SK-N-SH (cell line): ENCODE data around the gene TBX1. TPM values are rescaled to one million over a fixed set of nuclear protein-coding genes. Genes with fewer than 3 reads are reported as not detected.

Experiments used
- CTCF ChIA-PET: fragments of 300-600, 350-600 bp; formaldehyde crosslinking; extraction: SDS; loops from one replicate; lab custom pipeline; 2021; lab: Yijun Ruan, JAX
- POLR2A ChIA-PET: fragments of 350-600 bp; sonication (Branson Sonifier 250); formaldehyde crosslinking; extraction: SDS; loops from one replicate; lab custom pipeline; 2020; ENCODE audit warnings: antibody characterized with exemption, inconsistent platforms; lab: Yijun Ruan, JAX
- DNase-seq: peaks from one replicate; pipeline ENCODE4 v3.0.0; 2012
- H2AFZ ChIP-seq: fragments of 200-600 bp; sonication (generic); 2 replicates; pipeline ENCODE4 v1.8.1; 2016; ENCODE audit warnings: antibody characterized with exemption, mild to moderate bottlenecking, low read depth
- H3F3A ChIP-seq: fragments of 200-600 bp; sonication (generic); replicated peaks from 2 replicates; pipeline ENCODE3; 2016; ENCODE audit warnings: antibody characterized with exemption, mild to moderate bottlenecking; ENCODE audit not compliant: insufficient read depth
- H3K27ac ChIP-seq, 2 experiments: fragments of 200-500 bp in 1 of 2; fragments of 200-600 bp in 1 of 2; sonication (Bioruptor generic) in 1 of 2; sonication (generic), shearing (Covaris generic) in 1 of 2; 2 replicates each; pipeline versions ENCODE4 v1.5.1 to v1.6.1; 2014 to 2016; ENCODE audit warnings: low read depth in 2 of 2, inconsistent platforms in 1 of 2, low read length in 1 of 2, mild to moderate bottlenecking in 1 of 2, mixed read lengths in 1 of 2
- H3K27me3 ChIP-seq: fragments of 200-600 bp; sonication (generic), shearing (Covaris generic); 2 replicates; pipeline ENCODE4 v1.6.1; 2016; ENCODE audit warnings: mixed run types; ENCODE audit not compliant: insufficient read depth
- H3K36me3 ChIP-seq, 2 experiments: fragments of 200-500 bp in 1 of 2; fragments of 200-600 bp in 1 of 2; sonication (Bioruptor generic) in 1 of 2; sonication (generic) in 1 of 2; replicated peaks in 1 of 2; 2 replicates each; pipeline versions ENCODE3 to v1.5.1; 2014 to 2016; ENCODE audit warnings: low read length in 1 of 2, mild to moderate bottlenecking in 1 of 2; ENCODE audit not compliant: insufficient read depth in 2 of 2, control insufficient read depth in 1 of 2
- H3K4me1 ChIP-seq, 2 experiments: fragments of 200-500 bp in 1 of 2; fragments of 200-600 bp in 1 of 2; sonication (Bioruptor generic) in 1 of 2; sonication (generic), shearing (Covaris generic) in 1 of 2; 2 replicates each; pipeline versions ENCODE4 v1.5.1 to v1.6.1; 2014 to 2016; ENCODE audit warnings: low read depth in 1 of 2, low read length in 1 of 2, mixed run types in 1 of 2; ENCODE audit not compliant: insufficient read depth in 2 of 2, control insufficient read depth in 1 of 2
- H3K4me2 ChIP-seq: fragments of 200-600 bp; sonication (generic), shearing (Covaris generic); 2 replicates; pipeline ENCODE4 v1.6.1; 2017; ENCODE audit warnings: mixed run types
- H3K4me3 ChIP-seq, 2 experiments: fragments of 200-500 bp in 1 of 2; fragments of 200-600 bp in 1 of 2; sonication (Bioruptor generic) in 1 of 2; sonication (generic), shearing (Covaris generic) in 1 of 2; 2 replicates each; pipeline versions ENCODE4 v1.5.1 to v1.8.1; 2014 to 2016; ENCODE audit warnings: low read depth in 2 of 2, inconsistent platforms in 1 of 2, low read length in 1 of 2, mild to moderate bottlenecking in 1 of 2, mixed read lengths in 1 of 2, moderate library complexity in 1 of 2
- H3K79me2 ChIP-seq: fragments of 200-600 bp; sonication (generic); 2 replicates; pipeline ENCODE4 v1.8.1; 2017; ENCODE audit warnings: mild to moderate bottlenecking; ENCODE audit not compliant: insufficient read depth
- H3K9ac ChIP-seq: fragments of 200-600 bp; sonication (generic); 2 replicates; pipeline ENCODE4 v1.6.1; 2017; ENCODE audit warnings: mixed run types
- H3K9me2 ChIP-seq: fragments of 200-600 bp; sonication (generic); 2 replicates; pipeline ENCODE4 v1.6.1; 2017; ENCODE audit warnings: mixed run types
- H3K9me3 ChIP-seq: fragments of 200-600 bp; sonication (generic); 2 replicates; pipeline ENCODE4 v1.6.1; 2017; ENCODE audit warnings: mixed run types, mild to moderate bottlenecking, moderate library complexity
- H4K20me1 ChIP-seq: fragments of 200-600 bp; sonication (generic); 2 replicates; pipeline ENCODE4 v1.6.1; 2017; ENCODE audit warnings: mild to moderate bottlenecking, mixed run types; ENCODE audit not compliant: insufficient read depth
- CHD2 ChIP-seq: fragments of 150-350 bp; IDR thresholded peaks from 2 replicates; pipeline ENCODE4 v1.6.1; 2018; ENCODE audit warnings: low read length; ENCODE audit not compliant: partially characterized antibody
- EP300 ChIP-seq, 2 experiments: IDR thresholded peaks; 2 replicates each; pipeline versions ENCODE4 v1.4.0 to v1.6.1; 2012; ENCODE audit warnings: borderline replicate concordance in 1 of 2, low read depth in 1 of 2, low read length in 1 of 2
- EZH2phosphoT487 ChIP-seq: fragments of 200-600 bp; sonication (generic); IDR thresholded peaks from 2 replicates; pipeline ENCODE4 v1.6.1; 2017; ENCODE audit warnings: low read depth, mixed run types, mild to moderate bottlenecking, antibody characterized with exemption, moderate library complexity, borderline replicate concordance
- FOSL2 ChIP-seq: IDR thresholded peaks from 2 replicates; pipeline ENCODE4 v1.4.0; 2012; ENCODE audit warnings: low read depth, mild to moderate bottlenecking, moderate library complexity, borderline replicate concordance
- FOXM1 ChIP-seq: IDR thresholded peaks from 2 replicates; pipeline ENCODE4 v1.4.0; 2012; ENCODE audit warnings: low read depth, mild to moderate bottlenecking
- GABPA ChIP-seq: IDR thresholded peaks from 2 replicates; pipeline ENCODE4 v1.4.0; 2012; ENCODE audit warnings: low read depth, mild to moderate bottlenecking
- JUND ChIP-seq: IDR thresholded peaks from 2 replicates; pipeline ENCODE4 v1.4.0; 2012
- MEF2A ChIP-seq: IDR thresholded peaks from 2 replicates; pipeline ENCODE4 v1.4.0; 2012; ENCODE audit warnings: low read depth, borderline replicate concordance
- MXI1 ChIP-seq: IDR thresholded peaks from 2 replicates; pipeline ENCODE4 v1.6.1; 2012; ENCODE audit warnings: mild to moderate bottlenecking, low read depth, low read length, improper control_type of control experiment
- NFIC ChIP-seq: IDR thresholded peaks from 2 replicates; pipeline ENCODE4 v1.4.0; 2012; ENCODE audit warnings: borderline replicate concordance
- RCOR1 ChIP-seq: fragments of 150-350 bp; IDR thresholded peaks from 2 replicates; pipeline ENCODE4 v1.6.1; 2017; ENCODE audit warnings: antibody characterized with exemption, low read length
- REST ChIP-seq: IDR thresholded peaks from 2 replicates; pipeline ENCODE4 v1.6.1; 2012; ENCODE audit warnings: mild to moderate bottlenecking, low read depth, low read length, moderate library complexity
- SIN3A ChIP-seq: IDR thresholded peaks from 2 replicates; pipeline ENCODE4 v1.6.1; 2012; ENCODE audit warnings: low read depth, mild to moderate bottlenecking, low read length, moderate library complexity, borderline replicate concordance
- SMC3 ChIP-seq: IDR thresholded peaks from 2 replicates; pipeline ENCODE4 v1.6.1; 2012; ENCODE audit warnings: low read depth, low read length, improper control_type of control experiment
- TEAD4 ChIP-seq: IDR thresholded peaks from 2 replicates; pipeline ENCODE4 v1.4.0; 2012; ENCODE audit warnings: mild to moderate bottlenecking, borderline replicate concordance; ENCODE audit not compliant: insufficient read depth
- WGBS: methylation state at CpG from one replicate; pipeline ENCODE4 v1.1.6; 2017; ENCODE audit warnings: low lambda C conversion rate; 5-methylcytosine and 5-hydroxymethylcytosine counted together
- polyA plus RNA-seq, 3 experiments: library from polyadenylated mRNA; depleted of rRNA; stranded (reverse); fragments of >200 nt; gene quantifications; 2 replicates each; pipeline ENCODE4 v1.2.3, GENCODE V29; 2012

TBX1 gene
- polyA plus RNA-seq, 1 of the 3 experiments (the other 2 are of a cell fraction), result not detected

- Histone ChIP-seq H3K4me1 (no peaks in the 10 kb centered on the region; a peak in 1 of 4 replicates), H3F3A (no peaks in the 10 kb centered on the region), H3K79me2 (no peaks in the 10 kb centered on the region), H3K4me3 (no peak overlapping the region), H3K9me3 (peaks cover 4% of the 10 kb centered on the region; the same call in 1 of the 2 replicates), H3K27me3 (no peaks in the 10 kb centered on the region), H3K9ac (no peak overlapping the region), H3K27ac (no peak overlapping the region), H2AFZ (no peak overlapping the region), H3K4me2 (no peak overlapping the region), H3K36me3 (no peaks in the 10 kb centered on the region), H4K20me1 (no peaks in the 10 kb centered on the region), H3K9me2 (no peaks in the 10 kb centered on the region)
- DNase-seq, result no peak
- POLR2A ChIA-PET, result no interaction called here
- WGBS, result 87% methylated on average over 13 of the region's 13 CpGs
- CTCF ChIA-PET, result interaction anchor here (0.6 to 2.5 kb wide), 6 partner anchors 9 to 97 kb away, joined by 3 to 8 read pairs (median 4); no protein-coding TSS in a partner anchor
- no peak for TF ChIP-seq FOXM1
- TF ChIP-seq JUND, result no peak
- TF ChIP-seq MXI1, result no peak
- TF ChIP-seq TEAD4, result no peak
- no peak for TF ChIP-seq NFIC
- TF ChIP-seq EZH2phosphoT487, result no peak
- TF ChIP-seq SMC3, result no peak
- TF ChIP-seq EP300 (IDR thresholded peaks at IDR 0.05; ENCODE audit: borderline replicate concordance in 1 of 2, low read depth in 1 of 2, low read length in 1 of 2), result no peak
- TF ChIP-seq SIN3A, result no peak
- TF ChIP-seq FOSL2, result no peak
- TF ChIP-seq MEF2A, result no peak
- no peak for TF ChIP-seq RCOR1
- no peak for TF ChIP-seq CHD2
- no peak for TF ChIP-seq REST
- no peak for TF ChIP-seq GABPA
Observed at GRCh38 chr22:19779685-19780268, 19.2 kb downstream of the TBX1 start.

GRCh38 chr22:19782533-19782932 lies 22.0 kb downstream of the TBX1 start:
- H3K36me3 ChIP-seq, result no peaks in the 10 kb centered on the region
- no peak overlapping the region for H2AFZ ChIP-seq
- no peak overlapping the region for H3K4me2 ChIP-seq
- 86% methylated on average over 1 of the region's 1 CpG for WGBS
- no peak for DNase-seq
- no peak overlapping the region for H3K27ac ChIP-seq
- no peak overlapping the region for H3K4me3 ChIP-seq
- H3K9me2 ChIP-seq, result no peaks in the 10 kb centered on the region
- ChIA-PET CTCF (interaction anchor here (0.7 to 2.0 kb wide), 2 partner anchors 19 to 42 kb away, joined by 3 to 7 read pairs; no protein-coding TSS in a partner anchor), POLR2A (no interaction called here)
- no peaks in the 10 kb centered on the region for H4K20me1 ChIP-seq
- no peak overlapping the region for H3K9ac ChIP-seq
- no peaks in the 10 kb centered on the region for H3K27me3 ChIP-seq
- no peak for TF ChIP-seq TEAD4
- H3K4me1 ChIP-seq, result no peaks in the 10 kb centered on the region
- peaks cover 4% of the 10 kb centered on the region; the same call in 1 of the 2 replicates for H3K9me3 ChIP-seq
- H3K79me2 ChIP-seq, result no peaks in the 10 kb centered on the region
- H3F3A ChIP-seq, result no peaks in the 10 kb centered on the region
